GM18951 (cell line): Measurements from ENCODE around the gene NCLN.
"Not testable (repeated sequence)": the region's sequence is repeated elsewhere in the genome, so short reads cannot be mapped to it uniquely, and the experiment has no call there.

Source experiments
- POLR2A ChIP-seq: IDR thresholded peaks from 4 replicates; pipeline ENCODE4 v1.6.1; 2011; ENCODE audit warnings: mild to moderate bottlenecking; ENCODE audit not compliant: insufficient read length, insufficient read depth; ENCODE audit errors: extremely low read depth
- in situ Hi-C: fragments of 300-500 bp; cut with MboI; formaldehyde crosslinking; loops from one replicate; pipeline ENCODE4 v1.12.0; 2022; ENCODE audit warnings: low sequenced_read_pairs, mixed read lengths, inconsistent platforms; ENCODE audit not compliant: unreplicated experiment

NCLN gene

DNA sequence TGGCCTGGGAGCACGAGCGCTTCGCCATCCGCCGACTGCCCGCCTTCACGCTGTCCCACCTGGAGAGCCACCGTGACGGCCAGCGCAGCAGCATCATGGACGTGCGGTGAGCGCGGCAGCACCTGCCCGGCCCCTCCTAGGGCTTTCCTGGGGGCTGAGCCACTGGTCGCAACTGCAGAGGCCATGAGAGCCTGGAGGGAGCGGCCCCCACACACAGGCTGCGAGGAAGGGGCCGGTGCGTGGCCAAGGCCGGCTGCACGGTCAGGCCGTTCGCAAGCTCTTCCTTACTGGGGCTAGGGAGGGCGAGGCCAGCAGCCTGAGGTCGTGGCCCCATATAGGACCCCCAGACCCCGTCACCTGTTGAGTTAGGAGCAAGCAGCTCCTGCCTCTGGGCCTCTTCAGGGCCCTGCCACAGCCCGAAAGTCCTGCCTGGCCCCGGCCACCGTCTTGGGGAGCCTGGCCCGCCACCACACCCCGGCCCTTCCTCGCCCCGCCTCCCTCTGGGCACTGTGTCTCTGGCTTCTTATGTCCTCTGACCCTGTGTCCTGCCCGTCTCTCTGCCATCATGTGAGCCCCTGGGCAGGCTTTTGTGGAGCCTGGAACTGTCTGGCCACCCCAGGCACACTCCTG lies 19.0 kb downstream of the NCLN start:
- in situ Hi-C loops: no loop called here
- TF ChIP-seq POLR2A: no peak

DNA sequence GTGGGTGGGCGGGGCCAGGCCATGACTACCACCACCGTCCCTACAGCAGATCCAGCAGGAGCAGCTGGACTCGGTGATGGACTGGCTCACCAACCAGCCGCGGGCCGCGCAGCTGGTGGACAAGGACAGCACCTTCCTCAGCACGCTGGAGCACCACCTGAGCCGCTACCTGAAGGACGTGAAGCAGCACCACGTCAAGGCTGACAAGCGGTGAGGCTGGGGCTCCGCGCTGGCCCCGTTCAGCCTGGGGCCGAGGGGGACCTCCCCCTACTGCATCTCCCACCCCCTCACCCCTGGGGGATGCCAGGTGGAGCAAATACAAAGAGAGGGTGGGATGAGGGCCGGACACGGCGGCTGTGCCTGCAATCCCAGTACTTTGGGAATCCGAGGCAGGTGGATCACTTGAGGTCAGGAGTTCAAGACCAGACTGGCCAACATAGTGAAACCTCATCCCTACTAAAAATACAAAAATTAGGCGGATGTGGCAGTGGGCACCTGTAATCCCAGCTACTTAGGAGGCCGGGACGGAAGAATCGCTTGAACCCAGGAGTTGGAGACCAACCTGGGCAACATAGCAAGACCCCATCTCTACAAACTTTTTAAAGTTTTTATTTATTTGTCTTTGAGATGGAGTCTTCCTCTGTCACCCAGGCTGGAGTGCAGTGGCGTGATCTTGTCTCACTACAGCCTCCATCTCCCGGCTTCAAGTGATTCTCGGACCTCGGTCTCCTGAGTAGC lies 20.7 kb downstream of the NCLN start:
- no peak for TF ChIP-seq POLR2A
- in situ Hi-C loops: no loop called here

DNA sequence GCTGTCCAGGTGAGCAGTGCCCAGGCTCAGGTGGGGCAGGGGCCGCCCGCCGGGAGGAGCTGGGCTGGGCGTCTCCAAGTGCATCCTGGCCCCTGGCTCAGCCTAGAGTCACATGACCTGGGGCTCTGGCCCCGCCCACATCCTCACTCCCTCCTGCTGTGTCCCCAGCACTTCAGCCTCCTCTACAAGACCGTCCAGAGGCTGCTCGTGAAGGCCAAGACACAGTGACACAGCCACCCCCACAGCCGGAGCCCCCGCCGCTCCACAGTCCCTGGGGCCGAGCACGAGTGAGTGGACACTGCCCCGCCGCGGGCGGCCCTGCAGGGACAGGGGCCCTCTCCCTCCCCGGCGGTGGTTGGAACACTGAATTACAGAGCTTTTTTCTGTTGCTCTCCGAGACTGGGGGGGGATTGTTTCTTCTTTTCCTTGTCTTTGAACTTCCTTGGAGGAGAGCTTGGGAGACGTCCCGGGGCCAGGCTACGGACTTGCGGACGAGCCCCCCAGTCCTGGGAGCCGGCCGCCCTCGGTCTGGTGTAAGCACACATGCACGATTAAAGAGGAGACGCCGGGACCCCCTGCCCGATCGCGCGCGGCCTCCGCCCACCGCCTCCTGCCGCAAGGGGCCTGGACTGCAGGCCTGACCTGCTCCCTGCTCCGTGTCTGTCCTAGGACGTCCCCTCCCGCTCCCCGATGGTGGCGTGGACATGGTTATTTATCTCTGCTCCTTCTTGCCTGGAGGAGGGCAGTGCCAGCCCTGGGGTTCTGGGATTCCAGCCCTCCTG lies 21.9 kb downstream of the NCLN start:
- no peak for TF ChIP-seq POLR2A

DNA sequence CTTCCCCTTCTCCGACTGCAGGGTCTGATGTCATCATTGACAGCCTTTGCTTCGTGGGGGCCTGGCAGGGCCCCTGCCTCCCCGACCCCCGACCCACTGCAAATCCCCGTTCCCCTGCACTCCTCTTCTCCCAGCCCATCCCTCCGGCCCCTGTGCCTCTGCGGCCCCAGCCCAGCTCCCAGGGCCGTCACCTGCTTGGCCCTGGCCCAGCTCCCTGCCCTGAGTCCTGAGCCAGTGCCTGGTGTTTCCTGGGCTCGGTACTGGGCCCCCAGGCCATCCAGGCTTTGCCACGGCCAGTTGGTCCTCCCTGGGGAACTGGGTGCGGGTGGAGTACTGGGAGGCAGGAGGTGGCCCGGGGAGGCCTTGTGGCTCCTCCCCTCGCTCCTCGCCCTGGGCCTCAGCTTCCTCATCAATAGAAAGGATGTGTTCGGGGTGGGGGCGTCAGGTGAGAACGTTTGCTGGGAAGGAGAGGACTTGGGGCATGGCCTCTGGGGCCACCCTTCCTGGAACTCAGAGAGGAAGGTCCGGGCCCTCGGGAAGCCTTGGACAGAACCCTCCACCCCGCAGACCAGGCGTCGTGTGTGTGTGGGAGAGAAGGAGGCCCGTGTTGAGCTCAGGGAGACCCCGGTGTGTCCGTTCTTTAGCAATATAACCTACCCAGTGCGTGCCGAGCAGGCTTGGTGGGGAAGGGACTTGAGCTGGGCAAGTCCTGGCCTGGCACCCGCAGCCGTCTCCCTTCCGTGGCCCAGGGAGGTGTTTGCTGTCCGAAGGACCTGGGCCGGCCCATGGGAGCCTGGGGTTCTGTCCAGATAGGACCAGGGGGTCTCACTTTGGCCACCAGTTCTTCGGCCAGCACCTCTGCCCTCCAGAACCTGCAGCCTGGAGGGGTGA lies 22.8 kb downstream of the NCLN start:
- no peak for TF ChIP-seq POLR2A
- in situ Hi-C loops: no loop called here

More for the DNA sequence above, 21.9 kb downstream of the NCLN start:
- in situ Hi-C loops: no loop called here

DNA sequence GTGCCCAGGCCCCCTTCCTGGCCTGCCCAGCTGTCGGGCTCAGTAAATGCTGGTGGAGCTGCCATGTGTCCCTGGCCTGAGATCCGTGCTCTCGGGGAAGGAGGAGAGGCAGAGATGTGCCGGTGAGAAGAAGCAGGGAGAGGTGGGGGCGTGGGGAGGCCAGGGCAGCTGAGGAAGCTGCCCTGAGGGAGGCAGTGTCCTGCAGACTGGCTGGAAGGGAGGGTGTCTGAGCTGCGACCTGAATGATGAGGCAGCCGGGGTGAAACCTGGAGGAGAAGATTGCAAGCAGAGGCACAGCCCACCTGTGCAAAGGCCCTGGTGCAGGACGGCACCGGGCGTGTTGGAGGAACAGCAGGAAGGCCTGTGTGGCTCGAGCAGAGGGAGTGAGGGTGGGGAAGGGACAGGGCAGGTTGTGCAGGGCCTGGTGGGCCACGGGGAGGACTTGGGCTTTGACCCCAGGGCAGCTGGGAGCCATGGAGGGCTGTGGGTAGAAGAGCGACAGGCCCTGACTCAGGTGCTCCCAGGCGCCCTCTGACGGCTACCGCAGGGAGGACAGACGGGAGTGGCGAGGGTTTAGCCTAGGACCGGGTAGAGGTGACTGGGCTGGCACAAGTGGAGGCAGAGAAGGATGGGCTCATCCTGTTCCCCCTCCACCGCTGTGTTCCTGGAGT lies 24.8 kb downstream of the NCLN start:
- in situ Hi-C loops: no loop called here
- TF ChIP-seq POLR2A: no peak

DNA sequence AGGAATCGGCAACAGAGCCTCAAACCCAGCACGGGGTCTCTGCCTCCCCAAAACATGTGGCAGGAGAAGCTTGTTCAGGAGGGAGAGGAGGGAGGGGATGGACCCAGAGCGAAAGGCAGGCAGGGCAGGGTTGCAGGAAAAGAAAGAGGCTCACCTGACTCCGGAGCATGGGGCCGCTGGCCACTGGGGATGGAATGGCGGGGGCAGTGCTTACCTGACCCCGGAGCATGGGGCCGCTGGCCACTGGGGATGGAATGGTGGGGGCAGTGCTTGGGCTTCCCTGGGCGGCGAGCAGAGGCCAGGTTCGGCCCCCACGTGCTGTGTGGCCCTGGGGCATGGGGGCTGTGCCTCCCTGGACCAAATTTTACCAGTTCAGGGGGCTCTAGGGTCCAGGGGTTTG lies 25.5 kb downstream of the NCLN start:
- in situ Hi-C loops: no loop called here
- TF ChIP-seq POLR2A: no peak

DNA sequence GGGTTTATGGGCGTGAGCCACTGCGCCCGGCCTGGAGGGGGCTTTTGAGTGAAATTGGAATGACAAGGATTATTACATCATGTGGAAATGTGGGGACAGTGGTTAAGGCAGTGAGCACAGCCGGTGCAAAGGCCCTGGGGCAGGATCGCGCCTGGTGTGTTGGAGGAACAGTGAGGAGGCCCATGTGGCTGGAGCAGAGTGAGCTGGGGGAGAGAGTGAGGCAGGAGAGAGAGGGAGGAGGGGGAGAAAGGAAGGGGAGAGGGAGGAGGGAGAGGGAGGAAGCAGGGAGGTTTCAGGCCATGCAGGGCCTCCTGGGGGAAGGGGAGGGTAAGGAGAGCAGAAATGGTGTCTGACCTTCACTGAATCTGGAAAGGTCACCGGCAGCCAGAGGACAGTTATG lies 27.4 kb downstream of the NCLN start:
- in situ Hi-C loops: no loop called here
- no peak for TF ChIP-seq POLR2A

DNA sequence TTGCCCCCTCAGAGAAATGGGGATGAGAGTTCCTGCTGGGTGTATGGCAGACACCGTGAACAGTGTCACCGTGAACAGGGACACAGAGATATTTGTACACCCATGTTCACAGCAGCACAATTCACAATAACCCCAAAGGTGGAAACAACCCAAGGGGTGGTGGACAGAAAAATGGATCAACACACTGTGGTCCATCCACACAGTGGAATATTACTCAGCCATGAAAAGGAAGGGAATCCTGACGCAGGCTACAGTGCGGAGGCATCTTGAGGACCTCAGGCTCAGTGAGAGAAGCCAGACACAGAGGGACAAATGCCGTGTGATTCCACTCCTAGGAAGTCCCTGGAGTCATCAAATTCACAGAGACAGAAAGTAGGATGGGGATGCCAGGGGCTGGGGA lies 31.1 kb downstream of the NCLN start:
- no peak for TF ChIP-seq POLR2A
- in situ Hi-C loops: no loop called here

DNA sequence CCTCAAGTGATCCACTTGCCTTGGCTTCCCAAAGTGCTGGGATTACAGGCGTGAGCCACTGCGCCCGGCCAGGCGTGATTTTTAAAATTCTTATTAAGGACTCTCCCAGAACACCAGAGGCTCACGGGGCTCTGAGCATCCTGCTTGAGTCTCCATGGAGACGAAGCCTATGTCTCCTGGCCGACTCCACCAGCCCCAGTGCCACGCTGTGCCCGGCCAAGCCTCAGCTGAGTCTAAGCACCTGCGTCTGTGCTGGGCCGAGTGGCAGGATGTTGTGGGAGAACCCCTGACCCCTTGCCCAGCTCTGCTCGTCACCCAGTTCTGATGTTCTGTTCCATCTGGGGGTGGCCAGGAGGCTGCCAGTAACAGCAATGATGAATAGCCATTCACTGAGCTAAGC lies 34.8 kb downstream of the NCLN start:
- in situ Hi-C loops: no loop called here
- TF ChIP-seq POLR2A: no peak

DNA sequence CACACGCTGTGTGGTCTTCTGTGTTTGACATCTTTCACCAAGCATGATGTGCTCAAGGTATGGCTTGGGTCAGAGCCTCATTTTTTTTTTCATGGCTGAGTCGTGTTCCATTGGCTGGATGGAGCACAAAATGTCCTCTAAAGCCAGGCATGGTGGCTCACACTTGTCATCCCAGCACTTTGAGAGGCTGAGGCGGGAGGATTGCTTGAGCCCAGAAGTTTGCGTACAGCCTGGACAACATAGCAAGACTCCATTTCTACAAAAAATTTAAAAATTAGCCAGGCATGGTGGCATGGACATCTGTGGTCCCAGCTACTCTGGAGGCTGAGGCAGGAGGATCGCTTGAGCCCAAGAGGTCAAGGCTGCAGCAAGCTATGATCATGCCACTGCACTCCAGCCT lies 35.8 kb downstream of the NCLN start:
- in situ Hi-C loops: not testable (repeated sequence)

DNA sequence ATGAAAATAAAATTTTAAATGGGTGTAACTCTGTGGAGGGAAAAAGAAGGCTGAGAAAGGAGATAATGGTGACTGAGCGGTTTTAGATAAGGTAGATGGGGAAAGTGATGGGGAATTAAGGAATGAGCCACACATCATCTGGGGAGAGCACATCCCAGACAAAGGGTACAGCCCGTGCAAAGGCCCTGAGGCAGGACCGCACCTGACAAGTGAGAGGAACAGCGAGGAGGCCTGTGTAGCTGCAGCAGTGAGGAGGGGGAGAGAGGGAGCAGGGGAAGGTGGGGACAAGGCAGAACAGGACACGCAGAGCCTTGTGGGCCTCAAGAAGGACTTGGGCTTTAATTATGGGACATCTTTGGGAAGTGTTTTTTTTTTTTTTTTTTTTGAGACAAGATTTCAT lies 37.0 kb downstream of the NCLN start:
- no peak for TF ChIP-seq POLR2A
- in situ Hi-C loops: no loop called here

DNA sequence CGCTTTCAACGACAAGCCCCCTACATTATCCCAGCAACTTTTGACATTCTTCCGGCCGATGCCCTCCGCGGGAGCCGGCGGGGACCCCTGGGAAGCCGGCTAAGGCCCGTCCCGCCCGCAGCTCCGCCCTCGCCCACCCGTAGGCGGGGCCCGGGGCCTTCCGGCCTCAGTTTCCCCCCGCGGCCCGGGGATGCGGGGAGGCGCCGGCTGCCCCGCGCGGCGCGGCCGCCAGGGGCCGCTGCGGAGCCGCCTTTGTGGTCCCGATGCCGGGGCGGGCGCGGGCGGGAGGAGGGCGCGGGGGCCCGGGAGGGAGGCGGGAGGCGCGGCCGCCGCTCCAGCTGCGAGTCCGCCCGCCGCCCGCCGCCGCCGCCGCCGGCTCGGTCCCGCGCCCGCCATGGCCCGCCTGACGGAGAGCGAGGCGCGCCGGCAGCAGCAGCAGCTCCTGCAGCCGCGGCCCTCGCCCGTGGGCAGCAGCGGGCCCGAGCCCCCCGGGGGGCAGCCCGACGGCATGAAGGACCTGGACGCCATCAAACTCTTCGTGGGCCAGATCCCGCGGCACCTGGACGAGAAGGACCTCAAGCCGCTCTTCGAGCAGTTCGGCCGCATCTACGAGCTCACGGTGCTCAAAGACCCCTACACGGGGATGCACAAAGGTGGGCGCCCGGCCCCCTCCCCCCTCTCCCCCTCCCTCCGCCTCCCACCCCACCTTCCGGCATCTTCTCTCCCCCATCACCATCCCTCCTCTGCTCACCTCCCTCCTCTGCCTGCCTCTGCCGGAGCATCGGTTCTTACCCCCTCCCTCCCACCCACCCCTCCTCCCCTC lies 38.8 kb downstream of the NCLN start, which contains the start of gene CELF5:
TSS of gene CELF5 (plus strand) at position 316 of the 823 bp plus-strand sequence. CDS start at position 395, 79 bp downstream.
- in situ Hi-C loops: no loop called here
- no peak for TF ChIP-seq POLR2A
